ENCODE data around the gene CRYBA1. TPM values are rescaled to one million over a fixed set of nuclear protein-coding genes. Genes with fewer than 3 reads are reported as not detected.

CRYBA1 gene
- total and polyA plus RNA-seq, 2 of the 8 experiments (the other 6 are each of a cell fraction or from before 2014, with no cell fraction given), result not detected

DNA sequence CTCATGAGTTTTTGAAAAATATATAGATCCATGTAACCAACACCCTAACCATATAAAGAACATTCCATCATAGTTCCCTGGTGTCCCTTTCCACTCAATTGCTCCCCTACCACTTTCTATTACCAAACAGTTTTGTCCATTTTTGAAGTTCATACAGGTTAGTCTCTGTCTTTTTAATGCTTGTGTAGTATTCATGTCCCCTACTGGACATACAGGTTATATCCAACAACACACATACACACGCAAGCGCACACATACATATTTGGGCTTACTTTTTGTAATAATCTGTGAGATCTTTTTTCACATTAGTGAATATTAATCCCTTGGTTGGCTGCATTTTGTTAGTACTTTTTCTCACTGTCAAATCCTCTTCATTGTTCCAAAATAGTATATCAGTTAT is 6.4 kb downstream of the CRYBA1 start:
- no peak overlapping the region for H3K56ac ChIP-seq (replicated peaks; ENCODE audit: insufficient read length, low read depth, low read length)
- H3K14ac ChIP-seq (ENCODE audit: insufficient read length), result no peak overlapping the region
- no peak overlapping the region for H4K5ac ChIP-seq (ENCODE audit: insufficient read length, low read depth, low read length)
- no peak overlapping the region for H3K18ac ChIP-seq (ENCODE audit: extremely low read depth, low read length)
- H3K27ac ChIP-seq (ENCODE audit: low read depth, low read length), result no peak overlapping the region
- CTCF ChIA-PET (ENCODE audit: partially characterized antibody), result no interaction called here
- no peak overlapping the region for H3K4ac ChIP-seq (replicated peaks; ENCODE audit: insufficient read length, low read depth, low read length)
- H3K4me2 ChIP-seq (ENCODE audit: insufficient read depth in 1 of 2, low read depth in 2 of 2, low read length in 2 of 2), result no peak overlapping the region
- H3K36me3 ChIP-seq (ENCODE audit: control insufficient read depth in 2 of 4, insufficient read depth in 4 of 4, low read length in 3 of 4), result peaks cover 0 to 8% (median 0%) of the 10 kb centered on the region in 4 experiments; a peak in 1 of 8 replicates
- H4K8ac ChIP-seq (ENCODE audit: extremely low read depth, insufficient read depth, low read length), result no peak overlapping the region
- H3K4me3 ChIP-seq (ENCODE audit: extremely low read depth in 1 of 4, insufficient read depth in 2 of 4, low read depth in 3 of 4, low read length in 4 of 4), result no peak overlapping the region
- H3K9ac ChIP-seq (replicated peaks in 1 of 4; ENCODE audit: extremely low read depth in 1 of 4, low read depth in 3 of 4, low read length in 3 of 4), result no peak overlapping the region
- no peak overlapping the region for H2BK20ac ChIP-seq (ENCODE audit: low read length)
- FAIRE-seq, result no peak
- no peak for DNase-seq (ENCODE audit: low read depth in 1 of 2, low spot score in 2 of 2)
- no peak overlapping the region for H4K91ac ChIP-seq (replicated peaks; ENCODE audit: insufficient read length, low read length)
- peaks cover 0 to 3% (median 0%) of the 10 kb centered on the region in 4 experiments; a peak in 1 of 7 replicates for H3K4me1 ChIP-seq (replicated peaks in 1 of 4; ENCODE audit: control insufficient read depth in 3 of 4, insufficient read depth in 4 of 4, low read length in 3 of 4)
- H2AK5ac ChIP-seq (ENCODE audit: low read depth, low read length), result no peak overlapping the region
- H3K79me2 ChIP-seq (ENCODE audit: control insufficient read depth in 1 of 2, insufficient read depth in 2 of 2, low read length in 2 of 2), result no peaks in the 10 kb centered on the region
- H2BK15ac ChIP-seq (ENCODE audit: low read length), result no peak overlapping the region
- H3K23me2 ChIP-seq (ENCODE audit: low read depth, low read length), result no peaks in the 10 kb centered on the region
- no peak overlapping the region for H2BK12ac ChIP-seq (ENCODE audit: low read depth, low read length)
- H2AFZ ChIP-seq (ENCODE audit: low read length), result no peak overlapping the region
- POLR2A ChIA-PET (ENCODE audit: partially characterized antibody), result no interaction called here
- H3K9me3 ChIP-seq (ENCODE audit: insufficient read depth in 2 of 2, low read depth in 1 of 2, low read length in 1 of 2), result no peaks in the 10 kb centered on the region
- H3K23ac ChIP-seq (ENCODE audit: insufficient read length), result no peak overlapping the region
- H2BK120ac ChIP-seq (replicated peaks; ENCODE audit: low read depth, low read length), result no peak overlapping the region
- H4K20me1 ChIP-seq (replicated peaks in 1 of 2; ENCODE audit: control insufficient read depth in 1 of 2, insufficient read depth in 2 of 2, low read length in 2 of 2), result peaks cover 0 to 6% of the 10 kb centered on the region in 2 experiments
- no peaks in the 10 kb centered on the region; the same call in 1 of the 2 replicates for H3K79me1 ChIP-seq (ENCODE audit: low read depth, low read length)
- H2BK5ac ChIP-seq (ENCODE audit: low read depth, low read length), result no peak overlapping the region
- WGBS, 2 experiments (ENCODE audit: extremely low coverage in 1 of 2, insufficient coverage in 1 of 2, insufficient read length in 1 of 2, insufficient replicate concordance in 2 of 2, low coverage in 1 of 2, low lambda C conversion rate in 2 of 2, missing lambda C conversion rate in 1 of 2), result 96% methylated on average over 2 of the region's 2 CpGs; no CpG with 5 or more reads in 1 of the 2 experiments
- H3K27me3 ChIP-seq (replicated peaks in 1 of 4; ENCODE audit: control insufficient read depth in 3 of 4, extremely low read depth in 1 of 4, insufficient read depth in 3 of 4, low read length in 3 of 4), result no peaks in the 10 kb centered on the region
- TF ChIP-seq, protein P1, sequence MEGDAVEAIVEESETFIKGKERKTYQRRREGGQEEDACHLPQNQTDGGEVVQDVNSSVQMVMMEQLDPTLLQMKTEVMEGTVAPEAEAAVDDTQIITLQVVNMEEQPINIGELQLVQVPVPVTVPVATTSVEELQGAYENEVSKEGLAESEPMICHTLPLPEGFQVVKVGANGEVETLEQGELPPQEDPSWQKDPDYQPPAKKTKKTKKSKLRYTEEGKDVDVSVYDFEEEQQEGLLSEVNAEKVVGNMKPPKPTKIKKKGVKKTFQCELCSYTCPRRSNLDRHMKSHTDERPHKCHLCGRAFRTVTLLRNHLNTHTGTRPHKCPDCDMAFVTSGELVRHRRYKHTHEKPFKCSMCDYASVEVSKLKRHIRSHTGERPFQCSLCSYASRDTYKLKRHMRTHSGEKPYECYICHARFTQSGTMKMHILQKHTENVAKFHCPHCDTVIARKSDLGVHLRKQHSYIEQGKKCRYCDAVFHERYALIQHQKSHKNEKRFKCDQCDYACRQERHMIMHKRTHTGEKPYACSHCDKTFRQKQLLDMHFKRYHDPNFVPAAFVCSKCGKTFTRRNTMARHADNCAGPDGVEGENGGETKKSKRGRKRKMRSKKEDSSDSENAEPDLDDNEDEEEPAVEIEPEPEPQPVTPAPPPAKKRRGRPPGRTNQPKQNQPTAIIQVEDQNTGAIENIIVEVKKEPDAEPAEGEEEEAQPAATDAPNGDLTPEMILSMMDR (IDR thresholded peaks at IDR 0.05; ENCODE audit: control extremely low read depth in 1 of 3, insufficient read depth in 1 of 3, low read depth in 1 of 3, low read length in 3 of 3), result no peak
- TF ChIP-seq ATF3 (IDR thresholded peaks at IDR 0.05; ENCODE audit: insufficient read depth, low read depth, low read length) (no peak), BCL11A (IDR thresholded peaks at IDR 0.05; ENCODE audit: low read depth in 2 of 2, low read length in 2 of 2) (no peak), EP300 (IDR thresholded peaks at IDR 0.05; ENCODE audit: borderline replicate concordance in 1 of 2, low read depth in 2 of 2, low read length in 2 of 2) (no peak), RBBP5 (IDR thresholded peaks at IDR 0.05; ENCODE audit: borderline replicate concordance, low read depth, low read length) (no peak), EGR1 (IDR thresholded peaks at IDR 0.05; ENCODE audit: borderline replicate concordance, low read depth, low read length) (no peak), CBX8 (IDR thresholded peaks at IDR 0.05; ENCODE audit: borderline replicate concordance, low read depth, low read length) (no peak), HDAC6 (IDR thresholded peaks at IDR 0.05; ENCODE audit: low read depth, low read length) (no peak)
- TF ChIP-seq, protein P2, sequence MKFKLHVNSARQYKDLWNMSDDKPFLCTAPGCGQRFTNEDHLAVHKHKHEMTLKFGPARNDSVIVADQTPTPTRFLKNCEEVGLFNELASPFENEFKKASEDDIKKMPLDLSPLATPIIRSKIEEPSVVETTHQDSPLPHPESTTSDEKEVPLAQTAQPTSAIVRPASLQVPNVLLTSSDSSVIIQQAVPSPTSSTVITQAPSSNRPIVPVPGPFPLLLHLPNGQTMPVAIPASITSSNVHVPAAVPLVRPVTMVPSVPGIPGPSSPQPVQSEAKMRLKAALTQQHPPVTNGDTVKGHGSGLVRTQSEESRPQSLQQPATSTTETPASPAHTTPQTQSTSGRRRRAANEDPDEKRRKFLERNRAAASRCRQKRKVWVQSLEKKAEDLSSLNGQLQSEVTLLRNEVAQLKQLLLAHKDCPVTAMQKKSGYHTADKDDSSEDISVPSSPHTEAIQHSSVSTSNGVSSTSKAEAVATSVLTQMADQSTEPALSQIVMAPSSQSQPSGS (IDR thresholded peaks at IDR 0.05; ENCODE audit: low read length), result no peak
